ENCODE measurements around the gene WIPF3. TPM values are rescaled to one million over a fixed set of nuclear protein-coding genes. Genes with fewer than 3 reads are reported as not detected.

Gene WIPF3
- total and polyA plus RNA-seq, 10 of the 15 experiments (the other 5 are each of a cell fraction or from before 2014, with no cell fraction given), result 0.03 to 0.05 TPM; not detected in 8

DNA sequence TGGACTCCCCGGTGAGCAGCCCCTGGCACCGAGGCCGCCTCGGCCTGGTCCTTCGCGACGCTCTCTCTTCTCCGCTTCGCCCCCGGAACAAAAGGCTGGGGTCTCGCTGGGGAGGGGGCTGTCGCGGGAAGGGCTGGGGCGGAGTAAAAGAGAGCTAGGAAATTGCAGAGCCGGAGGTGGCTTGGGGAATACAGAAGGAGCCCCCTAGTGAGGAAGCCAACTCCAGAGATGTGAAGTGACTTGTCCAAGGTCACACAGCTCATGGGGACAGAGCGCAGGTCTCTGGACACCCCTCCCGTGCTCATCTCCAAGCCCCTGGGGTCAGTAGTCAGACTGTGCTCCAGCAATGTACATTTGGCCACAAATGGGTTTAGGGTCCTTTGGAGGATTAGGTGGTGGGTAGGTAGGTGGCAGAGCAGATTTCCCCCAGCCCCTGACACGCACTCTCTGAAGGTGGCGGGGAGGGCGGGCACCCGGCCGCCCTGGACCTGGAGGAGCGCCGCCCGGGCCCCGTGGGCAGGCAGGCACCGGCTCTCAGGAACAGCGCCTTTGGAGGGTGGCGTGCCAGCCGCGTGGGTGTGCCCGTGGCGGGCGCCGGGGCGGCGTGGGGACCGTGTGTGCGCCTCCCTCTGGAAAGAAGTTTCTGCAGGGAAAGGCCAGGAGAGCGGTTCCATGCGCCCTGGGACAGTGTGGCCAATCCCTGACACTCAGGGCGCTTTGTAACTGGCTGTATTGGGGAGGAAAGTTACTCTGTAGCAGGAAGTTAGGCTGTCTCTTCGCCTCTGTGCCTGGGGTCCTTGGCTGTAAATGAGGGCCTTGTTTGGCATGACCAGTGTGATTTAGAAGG, 910 bp downstream of the WIPF3 start:
- no peak overlapping the region for H3K4me3 ChIP-seq
- 22% methylated on average over 43 of the region's 43 CpGs for WGBS (ENCODE audit: insufficient coverage, insufficient replicate concordance, low lambda C conversion rate, missing lambda C conversion rate)
- FAIRE-seq, result no peak

More for the DNA sequence above, 910 bp downstream of the WIPF3 start:
- RAD21 ChIA-PET (ENCODE audit: unreplicated experiment), result no interaction called here
- no peak overlapping the region for H2AFZ ChIP-seq (ENCODE audit: control insufficient read depth, low read depth, low read length)
- H3K27me3 ChIP-seq (replicated peaks in 1 of 2; ENCODE audit: control insufficient read depth in 2 of 2, insufficient read depth in 2 of 2, low read length in 1 of 2), result peaks cover 8 to 23% of the 10 kb centered on the region in 2 experiments
- no peaks in the 10 kb centered on the region for H3K4me1 ChIP-seq (ENCODE audit: control insufficient read depth, insufficient read depth, low read length)
- no peaks in the 10 kb centered on the region for H4K20me1 ChIP-seq (ENCODE audit: control insufficient read depth, insufficient read depth)
- no peak for ATAC-seq
- no peaks in the 10 kb centered on the region for H3K79me2 ChIP-seq (ENCODE audit: control insufficient read depth, insufficient read depth, low read length)
- DNase-seq (ENCODE audit: low read depth, low spot score), result no peak
- intact Hi-C loops (cut with micrococcal nuclease; ENCODE audit: unreplicated experiment), result no loop called here
- no TSS peak for BruUV-seq (replicated peaks)
- no peak overlapping the region for H3K4me2 ChIP-seq (ENCODE audit: control insufficient read depth, insufficient read depth)
- SMC1A ChIA-PET (ENCODE audit: uncharacterized antibody, unreplicated experiment), result no interaction called here
- POLR2A ChIA-PET, result no interaction called here
- H3K9me3 ChIP-seq (replicated peaks; ENCODE audit: control insufficient read depth, insufficient read depth, low read length), result no peaks in the 10 kb centered on the region
- TF ChIP-seq NRF1 (conservative IDR thresholded peaks at IDR 0.05; ENCODE audit: low read depth, low read length) (no peak), PAX8 (IDR thresholded peaks at IDR 0.05) (no peak), RAD51 (IDR thresholded peaks at IDR 0.05) (no peak), MEF2B (IDR thresholded peaks at IDR 0.05; ENCODE audit: partially characterized antibody, poor library complexity, severe bottlenecking) (no peak), EP300 (IDR thresholded peaks at IDR 0.05; ENCODE audit: borderline replicate concordance in 1 of 2, control insufficient read depth in 1 of 2, low read depth in 2 of 2, low read length in 2 of 2) (no peak), ZBED1 (IDR thresholded peaks at IDR 0.05; ENCODE audit: borderline replicate concordance) (no peak), JUNB (IDR thresholded peaks at IDR 0.05) (no peak), ZZZ3 (IDR thresholded peaks at IDR 0.05; ENCODE audit: control insufficient read depth, insufficient read length, low read depth) (no peak), RCOR1 (conservative IDR thresholded peaks at IDR 0.05; ENCODE audit: low read depth, low read length) (no peak), EZH2 (IDR thresholded peaks at IDR 0.05; ENCODE audit: borderline replicate concordance, control insufficient read depth, low read depth, low read length) (no peak)
- TF ChIP-seq, protein P1, sequence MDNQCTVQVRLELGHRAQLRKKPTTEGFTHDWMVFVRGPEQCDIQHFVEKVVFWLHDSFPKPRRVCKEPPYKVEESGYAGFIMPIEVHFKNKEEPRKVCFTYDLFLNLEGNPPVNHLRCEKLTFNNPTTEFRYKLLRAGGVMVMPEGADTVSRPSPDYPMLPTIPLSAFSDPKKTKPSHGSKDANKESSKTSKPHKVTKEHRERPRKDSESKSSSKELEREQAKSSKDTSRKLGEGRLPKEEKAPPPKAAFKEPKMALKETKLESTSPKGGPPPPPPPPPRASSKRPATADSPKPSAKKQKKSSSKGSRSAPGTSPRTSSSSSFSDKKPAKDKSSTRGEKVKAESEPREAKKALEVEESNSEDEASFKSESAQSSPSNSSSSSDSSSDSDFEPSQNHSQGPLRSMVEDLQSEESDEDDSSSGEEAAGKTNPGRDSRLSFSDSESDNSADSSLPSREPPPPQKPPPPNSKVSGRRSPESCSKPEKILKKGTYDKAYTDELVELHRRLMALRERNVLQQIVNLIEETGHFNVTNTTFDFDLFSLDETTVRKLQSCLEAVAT (IDR thresholded peaks at IDR 0.05), result no peak
- TF ChIP-seq, protein P2, sequence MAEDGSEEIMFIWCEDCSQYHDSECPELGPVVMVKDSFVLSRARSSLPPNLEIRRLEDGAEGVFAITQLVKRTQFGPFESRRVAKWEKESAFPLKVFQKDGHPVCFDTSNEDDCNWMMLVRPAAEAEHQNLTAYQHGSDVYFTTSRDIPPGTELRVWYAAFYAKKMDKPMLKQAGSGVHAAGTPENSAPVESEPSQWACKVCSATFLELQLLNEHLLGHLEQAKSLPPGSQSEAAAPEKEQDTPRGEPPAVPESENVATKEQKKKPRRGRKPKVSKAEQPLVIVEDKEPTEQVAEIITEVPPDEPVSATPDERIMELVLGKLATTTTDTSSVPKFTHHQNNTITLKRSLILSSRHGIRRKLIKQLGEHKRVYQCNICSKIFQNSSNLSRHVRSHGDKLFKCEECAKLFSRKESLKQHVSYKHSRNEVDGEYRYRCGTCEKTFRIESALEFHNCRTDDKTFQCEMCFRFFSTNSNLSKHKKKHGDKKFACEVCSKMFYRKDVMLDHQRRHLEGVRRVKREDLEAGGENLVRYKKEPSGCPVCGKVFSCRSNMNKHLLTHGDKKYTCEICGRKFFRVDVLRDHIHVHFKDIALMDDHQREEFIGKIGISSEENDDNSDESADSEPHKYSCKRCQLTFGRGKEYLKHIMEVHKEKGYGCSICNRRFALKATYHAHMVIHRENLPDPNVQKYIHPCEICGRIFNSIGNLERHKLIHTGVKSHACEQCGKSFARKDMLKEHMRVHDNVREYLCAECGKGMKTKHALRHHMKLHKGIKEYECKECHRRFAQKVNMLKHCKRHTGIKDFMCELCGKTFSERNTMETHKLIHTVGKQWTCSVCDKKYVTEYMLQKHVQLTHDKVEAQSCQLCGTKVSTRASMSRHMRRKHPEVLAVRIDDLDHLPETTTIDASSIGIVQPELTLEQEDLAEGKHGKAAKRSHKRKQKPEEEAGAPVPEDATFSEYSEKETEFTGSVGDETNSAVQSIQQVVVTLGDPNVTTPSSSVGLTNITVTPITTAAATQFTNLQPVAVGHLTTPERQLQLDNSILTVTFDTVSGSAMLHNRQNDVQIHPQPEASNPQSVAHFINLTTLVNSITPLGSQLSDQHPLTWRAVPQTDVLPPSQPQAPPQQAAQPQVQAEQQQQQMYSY (CRISPR knock-in tag; IDR thresholded peaks at IDR 0.05), result no peak
- TF ChIP-seq, protein P3, sequence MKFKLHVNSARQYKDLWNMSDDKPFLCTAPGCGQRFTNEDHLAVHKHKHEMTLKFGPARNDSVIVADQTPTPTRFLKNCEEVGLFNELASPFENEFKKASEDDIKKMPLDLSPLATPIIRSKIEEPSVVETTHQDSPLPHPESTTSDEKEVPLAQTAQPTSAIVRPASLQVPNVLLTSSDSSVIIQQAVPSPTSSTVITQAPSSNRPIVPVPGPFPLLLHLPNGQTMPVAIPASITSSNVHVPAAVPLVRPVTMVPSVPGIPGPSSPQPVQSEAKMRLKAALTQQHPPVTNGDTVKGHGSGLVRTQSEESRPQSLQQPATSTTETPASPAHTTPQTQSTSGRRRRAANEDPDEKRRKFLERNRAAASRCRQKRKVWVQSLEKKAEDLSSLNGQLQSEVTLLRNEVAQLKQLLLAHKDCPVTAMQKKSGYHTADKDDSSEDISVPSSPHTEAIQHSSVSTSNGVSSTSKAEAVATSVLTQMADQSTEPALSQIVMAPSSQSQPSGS (IDR thresholded peaks at IDR 0.05; ENCODE audit: low read length), result no peak
- in situ Hi-C loops (cut with MboI), result no loop called here
- no peak overlapping the region for H3K9ac ChIP-seq (ENCODE audit: control insufficient read depth, insufficient read depth, low read length)
- H3K36me3 ChIP-seq (ENCODE audit: control insufficient read depth in 2 of 2, insufficient read depth in 2 of 2, low read length in 1 of 2), result no peaks in the 10 kb centered on the region
- CTCF ChIA-PET, result no interaction called here
- no peak overlapping the region for H3K27ac ChIP-seq (ENCODE audit: control insufficient read depth, insufficient read depth)

Data from GM12878 (cell line).